Activated CD4-positive, alpha-beta T cell treated with anti-CD3 and anti-CD28 coated beads, Interleukin-2, amount 50 U/mL, for 48 hours (primary cell): ENCODE data around the gene GRIK2.

Source experiments
- DNase-seq, 2 experiments: peaks; one replicate each; pipeline ENCODE4 v3.0.0-alpha.2; 2020

The GRIK2 gene

GRCh38 chr6:101728956-101729355 is 335.4 kb downstream of the GRIK2 start:
- no peak for DNase-seq

GRCh38 chr6:101730954-101731353 is 337.4 kb downstream of the GRIK2 start:
- no peak for DNase-seq

GRCh38 chr6:101733899-101734298 is 340.4 kb downstream of the GRIK2 start:
- no peak for DNase-seq

- DNase-seq = no peak
Observed at GRCh38 chr6:101738481-101738880, 345.0 kb downstream of the GRIK2 start.

- no peak for DNase-seq
Observed at GRCh38 chr6:101740631-101741030, 347.1 kb downstream of the GRIK2 start.

- DNase-seq = no peak
Observed at GRCh38 chr6:101741474-101742171, 348.1 kb downstream of the GRIK2 start.

- DNase-seq = no peak
Observed at GRCh38 chr6:101747160-101747559, 353.7 kb downstream of the GRIK2 start.

- DNase-seq = no peak
Observed at GRCh38 chr6:101747716-101748115, 354.2 kb downstream of the GRIK2 start.

- no peak for DNase-seq
Observed at GRCh38 chr6:101755931-101756330, 362.4 kb downstream of the GRIK2 start.

GRCh38 chr6:101758368-101758767 is 364.9 kb downstream of the GRIK2 start:
- no peak for DNase-seq

- no peak for DNase-seq
Observed at GRCh38 chr6:101760843-101761621, 367.5 kb downstream of the GRIK2 start.

- DNase-seq = no peak
Observed at GRCh38 chr6:101762851-101763250, 369.3 kb downstream of the GRIK2 start.

GRCh38 chr6:101765281-101765680 is 371.8 kb downstream of the GRIK2 start:
- DNase-seq = no peak

GRCh38 chr6:101770116-101770515 is 376.6 kb downstream of the GRIK2 start:
- DNase-seq = no peak

GRCh38 chr6:101776919-101777350 is 383.4 kb downstream of the GRIK2 start:
- no peak for DNase-seq

- no peak for DNase-seq
Observed at GRCh38 chr6:101777646-101778045, 384.1 kb downstream of the GRIK2 start.

GRCh38 chr6:101779051-101779844 is 385.7 kb downstream of the GRIK2 start:
- DNase-seq = no peak

- no peak for DNase-seq
Observed at GRCh38 chr6:101783287-101783686, 389.8 kb downstream of the GRIK2 start.

GRCh38 chr6:101784094-101784493 is 390.6 kb downstream of the GRIK2 start:
- no peak for DNase-seq

- DNase-seq = no peak
Observed at GRCh38 chr6:101799531-101799930, 406.0 kb downstream of the GRIK2 start.

- DNase-seq = no peak
Observed at GRCh38 chr6:101800598-101800997, 407.1 kb downstream of the GRIK2 start.

GRCh38 chr6:101803136-101803535 is 409.6 kb downstream of the GRIK2 start:
- DNase-seq = no peak

- DNase-seq = no peak
Observed at GRCh38 chr6:101806241-101806640, 412.7 kb downstream of the GRIK2 start.

GRCh38 chr6:101811108-101811507 is 417.6 kb downstream of the GRIK2 start:
- DNase-seq = no peak
